GM19324 (cell line): Measurements from ENCODE around the gene HDGFL3.
"Not testable (repeated sequence)": the region's sequence is repeated elsewhere in the genome, so short reads cannot be mapped to it uniquely, and the experiment has no call there.

Experiments
- ATAC-seq: cut with Tn5 transposase; IDR thresholded peaks from one replicate; pipeline ENCODE4 v1.9.1; 2021; ENCODE audit warnings: mild to moderate bottlenecking, moderate library complexity; ENCODE audit not compliant: unreplicated experiment, low FRiP score

HDGFL3 gene

GRCh38 chr15:83106994-83107840 lies 100.4 kb downstream of the HDGFL3 start, which contains the start of gene TM6SF1:
TM6SF1 (plus strand) TSS chr15:83107645; CDS start chr15:83107681, 36 bp downstream.
- ATAC-seq = no peak

DNA sequence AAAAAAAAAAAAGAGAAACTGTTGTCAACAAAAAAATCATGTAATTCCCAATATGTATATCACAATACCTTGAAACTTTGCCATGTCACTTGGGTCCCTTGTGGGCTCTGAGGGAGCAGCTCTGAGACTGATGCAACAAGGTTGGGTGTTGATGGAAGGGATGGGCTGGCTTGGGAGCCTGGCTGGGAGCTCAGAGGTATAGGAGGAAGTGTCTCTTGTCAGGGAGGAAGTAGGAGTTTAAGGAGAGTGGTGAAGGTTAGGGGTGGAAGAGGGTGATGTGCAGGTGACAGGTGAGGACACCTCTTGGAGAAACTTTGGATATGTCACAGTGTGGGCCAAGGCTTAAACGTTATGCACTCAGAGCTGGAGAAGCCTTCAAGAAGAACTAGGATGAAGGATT lies 102.2 kb downstream of the HDGFL3 start:
- ATAC-seq = no peak

- no peak for ATAC-seq
Measured at GRCh38 chr15:83104141-83104540, 103.5 kb downstream of the HDGFL3 start.

- no peak for ATAC-seq
Measured at GRCh38 chr15:83102346-83102745, 105.3 kb downstream of the HDGFL3 start.

DNA sequence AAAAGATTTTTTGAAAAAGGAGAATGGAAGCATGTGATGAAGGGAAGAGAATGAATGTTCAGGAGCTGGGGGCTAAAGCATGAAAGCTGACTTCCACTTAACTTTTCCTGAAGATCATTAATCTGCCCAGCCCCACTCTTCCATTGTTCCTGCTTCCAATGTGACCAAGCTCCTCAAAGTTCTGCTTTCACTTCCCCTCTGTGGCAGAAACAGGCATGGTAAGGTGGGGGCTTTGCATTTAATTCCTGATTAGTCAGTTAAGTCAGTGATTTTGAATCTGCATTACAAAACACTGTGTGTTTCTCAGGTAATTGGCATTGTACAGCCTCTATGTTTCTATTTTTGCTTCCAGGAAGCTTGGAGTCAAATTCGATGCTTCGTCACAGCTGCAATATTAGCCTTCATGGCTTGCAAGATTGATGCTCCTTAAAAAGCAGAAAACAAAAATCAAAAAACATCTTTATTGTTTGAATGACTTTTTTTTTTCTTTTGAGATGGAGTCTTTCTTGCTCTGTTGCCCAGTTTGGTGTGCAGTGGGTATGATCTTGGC lies 107.5 kb downstream of the HDGFL3 start:
- ATAC-seq = no peak

GRCh38 chr15:83099290-83099689 lies 108.3 kb downstream of the HDGFL3 start:
- ATAC-seq = no peak

GRCh38 chr15:83098079-83098478 lies 109.5 kb downstream of the HDGFL3 start:
- no peak for ATAC-seq

- ATAC-seq = no peak
Measured at GRCh38 chr15:83094583-83094982, 113.0 kb downstream of the HDGFL3 start.

- no peak for ATAC-seq
Measured at GRCh38 chr15:83092309-83092976, 115.2 kb downstream of the HDGFL3 start.

GRCh38 chr15:83091965-83092308 lies 115.7 kb downstream of the HDGFL3 start:
- not testable (repeated sequence) for ATAC-seq

DNA sequence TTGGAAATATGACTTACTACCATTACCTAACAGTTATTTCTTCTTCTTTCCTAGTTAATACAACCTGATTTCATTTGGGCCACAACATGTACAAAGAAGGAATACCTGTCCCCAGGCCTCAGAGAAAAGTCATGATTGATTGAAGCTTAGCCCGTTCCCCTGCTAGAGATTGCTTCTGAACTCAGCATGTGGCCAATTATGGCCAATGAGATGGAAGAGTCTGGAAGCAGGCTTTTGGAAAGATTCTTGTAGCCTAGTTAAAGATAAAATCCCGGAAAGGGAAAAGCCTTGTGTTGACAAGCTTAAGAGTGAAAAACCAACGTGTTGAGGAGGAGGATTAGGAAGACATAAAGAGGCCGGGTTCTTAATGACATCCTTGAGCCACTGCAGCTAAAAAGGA lies 117.2 kb downstream of the HDGFL3 start:
- no peak for ATAC-seq

- ATAC-seq = no peak
Measured at GRCh38 chr15:83088876-83089275, 118.7 kb downstream of the HDGFL3 start.

GRCh38 chr15:83087576-83087975 lies 120.0 kb downstream of the HDGFL3 start:
- no peak for ATAC-seq

DNA sequence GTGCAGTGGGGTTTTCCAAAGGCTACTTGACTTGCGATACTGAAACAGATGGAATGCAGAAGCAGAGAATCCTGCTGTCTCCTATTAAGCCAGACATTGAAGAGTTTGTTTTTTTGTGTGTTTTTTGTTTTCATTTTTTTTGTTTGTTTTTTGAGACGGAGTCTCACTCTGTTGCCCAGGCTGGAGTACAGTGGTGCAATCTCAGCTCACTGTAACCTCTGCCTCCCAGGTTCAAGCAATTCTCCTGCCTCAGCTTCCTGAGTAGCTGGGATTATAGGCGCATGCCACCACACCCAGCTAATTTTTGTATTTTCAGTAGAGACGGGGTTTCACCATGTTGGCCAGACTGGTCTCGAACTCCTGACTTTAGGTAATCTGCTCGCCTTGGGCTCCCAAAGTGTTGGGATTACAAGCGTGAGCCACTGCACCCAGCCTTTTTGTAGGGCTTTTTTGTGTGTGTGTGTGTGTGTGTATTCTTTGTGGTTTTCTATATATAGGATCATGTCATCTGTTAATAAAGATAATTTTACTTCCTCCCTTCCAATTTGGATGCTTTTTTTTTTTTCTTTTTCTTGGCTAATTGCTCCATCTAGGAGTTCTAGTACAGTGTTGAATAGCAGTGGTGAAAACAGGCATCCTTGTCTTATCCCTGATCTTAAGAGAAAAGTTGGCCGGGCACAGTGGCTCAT lies 121.6 kb downstream of the HDGFL3 start:
- ATAC-seq = not testable (repeated sequence)

- not testable (repeated sequence) for ATAC-seq
Measured at GRCh38 chr15:83085461-83085860, 122.2 kb downstream of the HDGFL3 start.

DNA sequence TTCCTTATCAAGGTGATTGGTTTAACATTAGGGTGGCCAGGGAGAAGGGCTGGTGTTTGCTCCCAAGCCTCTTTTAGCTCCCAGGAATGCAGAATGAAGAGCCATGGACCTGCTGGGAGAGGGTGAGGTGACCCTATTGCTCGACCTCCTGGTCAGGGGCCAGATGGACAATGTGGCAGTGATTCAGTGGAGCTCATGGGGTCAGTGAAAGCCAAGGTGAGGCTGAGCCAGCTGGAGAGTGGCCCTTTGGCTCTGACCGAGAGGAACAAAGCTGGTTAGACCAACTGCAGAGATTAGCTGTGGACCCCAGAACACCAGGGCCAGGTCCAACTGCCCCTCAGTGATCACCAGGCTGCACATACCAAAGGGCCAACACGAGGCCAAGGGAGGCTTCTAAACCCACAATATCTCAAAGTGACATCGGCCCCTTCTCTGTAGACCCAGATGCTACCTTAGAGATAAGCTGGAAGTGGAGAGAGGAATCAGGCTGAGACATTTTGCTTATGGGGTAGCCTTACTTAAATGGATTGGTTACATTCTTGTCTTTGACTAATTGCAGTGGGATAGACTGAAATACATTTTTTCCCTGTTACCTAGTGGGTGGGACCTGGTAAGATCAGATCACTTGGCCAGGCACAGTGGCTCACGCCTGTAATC lies 124.8 kb downstream of the HDGFL3 start:
- ATAC-seq = no peak

GRCh38 chr15:83081256-83082014 lies 126.2 kb downstream of the HDGFL3 start:
- no peak for ATAC-seq

- no peak for ATAC-seq
Measured at GRCh38 chr15:83078712-83079111, 128.9 kb downstream of the HDGFL3 start.
